HG02571 (cell line): ENCODE results near the gene VIT.
"Not testable (repeated sequence)": the region's sequence is repeated elsewhere in the genome, so short reads cannot be mapped to it uniquely, and the experiment has no call there.

Experiments used
- ATAC-seq: cut with Tn5 transposase; IDR thresholded peaks from one replicate; pipeline ENCODE4 v1.9.1; 2021; ENCODE audit warnings: mild to moderate bottlenecking, moderate library complexity; ENCODE audit not compliant: unreplicated experiment

Gene VIT

GRCh38 chr2:36677996-36678605 lies 18.4 kb upstream of the VIT start:
- ATAC-seq: no peak

GRCh38 chr2:36678856-36679255 lies 17.7 kb upstream of the VIT start:
- no peak for ATAC-seq

- no peak for ATAC-seq
Measured at GRCh38 chr2:36680012-36680411, 16.5 kb upstream of the VIT start.

- ATAC-seq: no peak
Measured at GRCh38 chr2:36682562-36682961, 13.9 kb upstream of the VIT start.

- ATAC-seq: no peak
Measured at GRCh38 chr2:36683002-36683401, 13.5 kb upstream of the VIT start.

GRCh38 chr2:36688291-36688690 lies 8.2 kb upstream of the VIT start:
- not testable (repeated sequence) for ATAC-seq

GRCh38 chr2:36689013-36689412 lies 7.5 kb upstream of the VIT start:
- ATAC-seq: not testable (repeated sequence)

- no peak for ATAC-seq
Measured at GRCh38 chr2:36692121-36692520, 4.4 kb upstream of the VIT start.

- ATAC-seq: no peak
Measured at GRCh38 chr2:36693825-36694224, 2.7 kb upstream of the VIT start.

GRCh38 chr2:36695746-36696415 lies 626 bp upstream of the VIT start:
- no peak for ATAC-seq

GRCh38 chr2:36697424-36698066 lies 1.0 kb downstream of the VIT start:
- ATAC-seq: no peak

GRCh38 chr2:36698993-36699392 lies 2.5 kb downstream of the VIT start:
- ATAC-seq: no peak

GRCh38 chr2:36700311-36700710 lies 3.8 kb downstream of the VIT start:
- no peak for ATAC-seq

GRCh38 chr2:36701391-36701795 lies 4.9 kb downstream of the VIT start:
- no peak for ATAC-seq

GRCh38 chr2:36701918-36702317 lies 5.4 kb downstream of the VIT start:
- no peak for ATAC-seq

GRCh38 chr2:36702781-36703180 lies 6.3 kb downstream of the VIT start:
- no peak for ATAC-seq

- ATAC-seq: no peak
Measured at GRCh38 chr2:36704475-36705150, 8.1 kb downstream of the VIT start.

GRCh38 chr2:36705326-36706020 lies 9.0 kb downstream of the VIT start:
- ATAC-seq: no peak

GRCh38 chr2:36706021-36706876 lies 9.7 kb downstream of the VIT start:
- ATAC-seq: no peak

GRCh38 chr2:36707050-36707449 lies 10.5 kb downstream of the VIT start:
- no peak for ATAC-seq
